GM12878 (cell line): ENCODE results near the gene SAC3D1. TPM values are rescaled to one million over a fixed set of nuclear protein-coding genes. Genes with fewer than 3 reads are reported as not detected.

Experiments used
- ATF7 ChIP-seq: fragments of 450-650 bp; IDR thresholded peaks from 2 replicates; pipeline ENCODE4 v1.6.1; 2016; ENCODE audit warnings: low read depth, mild to moderate bottlenecking
- EGR1 ChIP-seq, 2 experiments: IDR thresholded peaks; 1 replicate in 1 of 2; 2 replicates in 1 of 2; pipeline ENCODE4 v1.6.1; 2011 to 2012; ENCODE audit warnings: low read depth in 2 of 2, low read length in 2 of 2, borderline replicate concordance in 1 of 2, mild to moderate bottlenecking in 1 of 2, moderate library complexity in 1 of 2
- MYC ChIP-seq: IDR thresholded peaks from 2 replicates; pipeline ENCODE4 v1.6.1; 2011; ENCODE audit warnings: mild to moderate bottlenecking, low read length, moderate library complexity, inconsistent platforms; ENCODE audit not compliant: insufficient read depth, insufficient replicate concordance, insufficient read length, severe bottlenecking
- RUNX3 ChIP-seq: IDR thresholded peaks from 2 replicates; pipeline ENCODE4 v1.6.1; 2012; ENCODE audit warnings: low read length, inconsistent platforms
- SRF ChIP-seq, 2 experiments: IDR thresholded peaks; 2 replicates each; pipeline ENCODE4 v1.6.1; 2011; ENCODE audit warnings: low read depth in 2 of 2, low read length in 2 of 2, mild to moderate bottlenecking in 1 of 2, moderate library complexity in 1 of 2
- TARDBP ChIP-seq: IDR thresholded peaks from 2 replicates; pipeline ENCODE4 v1.6.1; 2016; ENCODE audit warnings: borderline replicate concordance
- polyA plus RNA-seq, 11 experiments: library from polyadenylated mRNA; depleted of rRNA in 4 of 11; unstranded in 6 of 11; stranded (reverse) in 5 of 11; fragments of >200 nt; fragmentation: Nextera tagmentation in 4 of 11; fragmentation: Illumina TruSeq in 1 of 11; extraction: Ambion mirVana in 4 of 11; extraction: Trizol in 1 of 11; gene quantifications; 1 replicate in 1 of 11; 2 replicates in 10 of 11; pipeline versions ENCODE4 v1.2.1 to v1.2.3, GENCODE V29; 2011 to 2016; ENCODE audit warnings: inconsistent platforms in 2 of 11, missing spikeins in 2 of 11, low read depth in 1 of 11
- total RNA-seq, 4 experiments: library from RNA; depleted of rRNA in 3 of 4; stranded (reverse); fragments of >200 nt in 3 of 4; fragmentation: Illumina TruSeq in 1 of 4; extraction: Trizol in 1 of 4; gene quantifications; 2 replicates each; pipeline versions ENCODE4 v1.2.1 to v1.2.3, GENCODE V29; 2013 to 2021
- TF ChIP-seq, protein P1 (sequence below): fragments of 450-650 bp; IDR thresholded peaks from 2 replicates; pipeline ENCODE4 v1.6.1; 2017; ENCODE audit warnings: antibody characterized with exemption, mild to moderate bottlenecking, moderate library complexity

Gene SAC3D1
- total and polyA plus RNA-seq, 10 of the 15 experiments (the other 5 are each of a cell fraction or from before 2014, with no cell fraction given): 0.16 to 44.6 (median 12.1) TPM

DNA sequence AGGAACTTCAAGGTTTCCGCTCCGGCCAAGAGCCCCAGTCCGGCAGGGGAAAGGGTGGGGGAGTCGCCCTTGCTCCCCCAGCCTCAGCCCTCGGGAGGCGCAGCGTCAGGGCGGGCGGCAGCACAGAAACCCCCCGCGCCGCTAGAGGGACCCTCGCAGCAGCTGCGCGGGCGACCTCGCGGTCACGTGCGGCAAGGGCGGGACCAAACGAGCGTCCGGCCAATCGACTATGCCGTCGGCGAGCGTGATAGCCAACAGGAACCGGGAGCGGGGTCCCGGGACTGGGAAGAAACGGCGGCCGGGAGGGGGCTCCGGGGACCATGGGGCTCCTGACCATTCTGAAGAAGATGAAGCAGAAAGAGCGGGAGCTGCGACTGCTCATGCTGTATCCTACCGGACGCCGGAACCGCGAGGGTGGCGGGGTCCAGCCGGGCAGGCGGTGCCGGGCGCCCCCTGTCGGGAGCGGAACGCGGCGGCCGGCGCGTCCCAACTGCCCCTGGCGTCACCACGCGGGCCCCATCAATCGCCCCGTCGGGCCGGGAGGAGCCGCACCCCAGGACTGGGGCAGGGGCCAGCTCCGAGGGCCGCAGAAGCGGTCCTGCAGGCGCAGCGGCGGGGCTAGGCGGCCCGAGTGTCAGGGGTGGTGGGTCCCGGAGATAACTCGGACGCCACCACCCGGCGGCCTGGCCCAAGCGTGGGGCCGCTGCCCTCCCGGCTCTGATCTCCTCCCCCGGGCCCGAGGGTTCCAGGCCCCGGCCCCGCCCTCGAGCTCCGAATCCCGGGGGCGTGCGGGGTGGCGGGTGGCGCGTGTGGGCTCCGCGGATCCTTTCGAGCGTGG, 26.9 kb upstream of the SAC3D1 start, which contains the start of gene ARL2 (continued):
- peak; percentile 55 for TF ChIP-seq RUNX3
- peak; percentile 49 for TF ChIP-seq MYC
- peak; percentile 58; the same call in 1 of the 2 replicates for TF ChIP-seq ATF7
- peak; percentile 17; the same call in 1 of the 2 replicates for TF ChIP-seq TARDBP
- no peak for TF ChIP-seq SRF (IDR thresholded peaks at IDR 0.05; ENCODE audit: low read depth in 2 of 2, low read length in 2 of 2)
- TF ChIP-seq, protein P1, sequence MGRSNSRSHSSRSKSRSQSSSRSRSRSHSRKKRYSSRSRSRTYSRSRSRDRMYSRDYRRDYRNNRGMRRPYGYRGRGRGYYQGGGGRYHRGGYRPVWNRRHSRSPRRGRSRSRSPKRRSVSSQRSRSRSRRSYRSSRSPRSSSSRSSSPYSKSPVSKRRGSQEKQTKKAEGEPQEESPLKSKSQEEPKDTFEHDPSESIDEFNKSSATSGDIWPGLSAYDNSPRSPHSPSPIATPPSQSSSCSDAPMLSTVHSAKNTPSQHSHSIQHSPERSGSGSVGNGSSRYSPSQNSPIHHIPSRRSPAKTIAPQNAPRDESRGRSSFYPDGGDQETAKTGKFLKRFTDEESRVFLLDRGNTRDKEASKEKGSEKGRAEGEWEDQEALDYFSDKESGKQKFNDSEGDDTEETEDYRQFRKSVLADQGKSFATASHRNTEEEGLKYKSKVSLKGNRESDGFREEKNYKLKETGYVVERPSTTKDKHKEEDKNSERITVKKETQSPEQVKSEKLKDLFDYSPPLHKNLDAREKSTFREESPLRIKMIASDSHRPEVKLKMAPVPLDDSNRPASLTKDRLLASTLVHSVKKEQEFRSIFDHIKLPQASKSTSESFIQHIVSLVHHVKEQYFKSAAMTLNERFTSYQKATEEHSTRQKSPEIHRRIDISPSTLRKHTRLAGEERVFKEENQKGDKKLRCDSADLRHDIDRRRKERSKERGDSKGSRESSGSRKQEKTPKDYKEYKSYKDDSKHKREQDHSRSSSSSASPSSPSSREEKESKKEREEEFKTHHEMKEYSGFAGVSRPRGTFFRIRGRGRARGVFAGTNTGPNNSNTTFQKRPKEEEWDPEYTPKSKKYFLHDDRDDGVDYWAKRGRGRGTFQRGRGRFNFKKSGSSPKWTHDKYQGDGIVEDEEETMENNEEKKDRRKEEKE: peak; percentile 83
- peak in 1 of 2 experiments; percentile 83; a peak in 2 of 3 replicates for TF ChIP-seq EGR1 (IDR thresholded peaks at IDR 0.05; ENCODE audit: borderline replicate concordance in 1 of 2, low read depth in 2 of 2, low read length in 2 of 2)
